HCT116 (cell line): ENCODE results near the gene TMEM214.

Source experiments
- FOSL1 ChIP-seq: IDR thresholded peaks from 2 replicates; pipeline ENCODE4 v1.6.1; 2012; ENCODE audit warnings: low read depth
- JUND ChIP-seq: IDR thresholded peaks from 2 replicates; pipeline ENCODE4 v1.6.1; 2012
- POLR2A ChIP-seq: IDR thresholded peaks from 2 replicates; pipeline ENCODE4 v1.7.0; 2011; ENCODE audit warnings: borderline replicate concordance; ENCODE audit not compliant: insufficient read depth, insufficient read length; ENCODE audit errors: extremely low read depth
- POLR2AphosphoS5 ChIP-seq: IDR thresholded peaks from 2 replicates; pipeline ENCODE4 v1.6.1; 2011; ENCODE audit warnings: mild to moderate bottlenecking, low read depth, low read length, moderate library complexity
- TCF7L2 ChIP-seq: IDR thresholded peaks from 2 replicates; pipeline ENCODE4 v1.7.0; 2011; ENCODE audit warnings: borderline replicate concordance, inconsistent platforms; ENCODE audit not compliant: insufficient read depth, insufficient read length; ENCODE audit errors: extremely low read depth
- TF ChIP-seq, protein P1 (sequence below), 3 experiments: fragments of 200-600 bp in 1 of 3; sonication (generic) in 1 of 3; IDR thresholded peaks in 2 of 3; conservative IDR thresholded peaks in 1 of 3; 2 replicates each; pipeline ENCODE4 v1.5.1; 2012 to 2017; ENCODE audit warnings: low read depth in 2 of 3, low read length in 2 of 3, antibody characterized with exemption in 1 of 3, borderline replicate concordance in 1 of 3, control low read depth in 1 of 3, mild to moderate bottlenecking in 1 of 3, mixed read lengths in 1 of 3, mixed run types in 1 of 3, moderate library complexity in 1 of 3; ENCODE audit not compliant: insufficient read depth in 1 of 3

DNA sequence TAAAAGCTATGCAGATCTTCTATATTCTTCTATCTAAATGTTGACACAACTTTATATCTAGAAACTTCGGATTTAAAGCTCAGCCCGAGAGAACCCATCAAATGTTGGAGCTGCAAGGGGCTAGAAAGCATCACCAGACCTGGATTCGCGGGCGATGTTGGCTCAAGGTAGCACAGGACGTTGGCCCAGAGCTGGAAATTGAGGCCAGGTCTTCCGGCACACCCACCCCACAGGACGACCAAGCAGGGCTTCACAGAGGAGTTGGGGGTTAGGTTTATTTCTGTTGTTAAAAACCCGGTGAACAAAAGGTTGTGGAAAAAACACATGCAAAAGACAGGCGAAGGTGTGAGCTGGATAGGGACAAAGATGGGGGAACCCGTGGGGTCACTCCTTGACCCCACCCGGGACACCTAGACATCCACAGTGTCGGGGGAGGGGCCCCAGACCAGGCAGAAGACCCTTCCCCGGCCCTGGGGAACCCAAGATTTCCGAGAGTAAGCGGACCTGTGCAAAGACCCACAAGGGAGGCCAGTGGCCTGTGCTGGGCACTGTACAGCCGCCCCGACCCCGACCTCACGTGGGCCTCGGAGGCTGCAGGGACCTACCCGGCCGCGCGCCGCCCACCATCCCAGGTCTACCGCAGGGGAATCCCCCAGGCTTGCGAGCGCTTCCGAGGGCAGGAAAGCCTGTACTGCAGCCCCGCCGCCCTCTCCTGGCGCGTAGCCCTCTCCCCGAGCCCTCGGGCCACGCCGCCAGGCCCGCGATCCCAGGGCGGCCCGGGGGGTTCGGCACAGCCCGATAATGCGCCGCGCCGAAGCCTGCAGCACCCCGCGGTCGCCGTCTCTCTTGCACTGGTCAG, 16.9 kb downstream of the TMEM214 start:
- TF ChIP-seq TCF7L2, result no peak
- TF ChIP-seq POLR2AphosphoS5, result no peak
- TF ChIP-seq, protein P1, sequence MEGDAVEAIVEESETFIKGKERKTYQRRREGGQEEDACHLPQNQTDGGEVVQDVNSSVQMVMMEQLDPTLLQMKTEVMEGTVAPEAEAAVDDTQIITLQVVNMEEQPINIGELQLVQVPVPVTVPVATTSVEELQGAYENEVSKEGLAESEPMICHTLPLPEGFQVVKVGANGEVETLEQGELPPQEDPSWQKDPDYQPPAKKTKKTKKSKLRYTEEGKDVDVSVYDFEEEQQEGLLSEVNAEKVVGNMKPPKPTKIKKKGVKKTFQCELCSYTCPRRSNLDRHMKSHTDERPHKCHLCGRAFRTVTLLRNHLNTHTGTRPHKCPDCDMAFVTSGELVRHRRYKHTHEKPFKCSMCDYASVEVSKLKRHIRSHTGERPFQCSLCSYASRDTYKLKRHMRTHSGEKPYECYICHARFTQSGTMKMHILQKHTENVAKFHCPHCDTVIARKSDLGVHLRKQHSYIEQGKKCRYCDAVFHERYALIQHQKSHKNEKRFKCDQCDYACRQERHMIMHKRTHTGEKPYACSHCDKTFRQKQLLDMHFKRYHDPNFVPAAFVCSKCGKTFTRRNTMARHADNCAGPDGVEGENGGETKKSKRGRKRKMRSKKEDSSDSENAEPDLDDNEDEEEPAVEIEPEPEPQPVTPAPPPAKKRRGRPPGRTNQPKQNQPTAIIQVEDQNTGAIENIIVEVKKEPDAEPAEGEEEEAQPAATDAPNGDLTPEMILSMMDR (IDR thresholded peaks at IDR 0.05 in 2 of 3, conservative IDR thresholded peaks at IDR 0.05 in 1 of 3; ENCODE audit: borderline replicate concordance in 1 of 3, insufficient read depth in 1 of 3, low read depth in 2 of 3, low read length in 2 of 3), result no peak
- TF ChIP-seq FOSL1, result no peak
- no peak for TF ChIP-seq POLR2A
- TF ChIP-seq JUND, result no peak
